Stomach (tissue), 4 donors: ENCODE data around the gene KHK.

ENCODE experiments used
- CTCF ChIP-seq, 7 experiments: fragments of 450-650 bp in 4 of 7; fragments of 200-600 bp in 3 of 7; sonication (generic) in 3 of 7; IDR thresholded peaks; one replicate each; pipeline ENCODE4 v1.5.1; 2016 to 2019; ENCODE audit warnings: antibody characterized with exemption in 7 of 7, control low read depth in 2 of 7, mild to moderate bottlenecking in 1 of 7
- EP300 ChIP-seq: sonication (generic); formaldehyde crosslinking; IDR thresholded peaks from one replicate; pipeline ENCODE4 v1.6.1; 2017; ENCODE audit warnings: antibody characterized with exemption
- POLR2A ChIP-seq, 4 donors: fragments of 450-650 bp; IDR thresholded peaks; one replicate each; pipeline ENCODE4 v1.6.1; 2016; ENCODE audit warnings: antibody characterized with exemption in 4 of 4, control low read depth in 2 of 4, mild to moderate bottlenecking in 1 of 4, moderate library complexity in 1 of 4
- POLR2AphosphoS5 ChIP-seq, 3 donors: sonication (generic); formaldehyde crosslinking; IDR thresholded peaks; one replicate each; pipeline ENCODE4 v1.6.1; 2016; ENCODE audit warnings: antibody characterized with exemption in 3 of 3

- no peak for TF ChIP-seq CTCF (IDR thresholded peaks at IDR 0.05)
- TF ChIP-seq POLR2A (IDR thresholded peaks at IDR 0.05), result no peak
- TF ChIP-seq POLR2AphosphoS5 (IDR thresholded peaks at IDR 0.05), result no peak
- TF ChIP-seq EP300, result no peak
Observed at GRCh38 chr2:27134781-27135477, 48.4 kb downstream of the KHK start.
